Activated CD4-positive, CD25-positive, alpha-beta regulatory T cell treated with anti-CD3 and anti-CD28 coated beads, Interleukin-2, amount 50 U/mL, for 24 hours (primary cell): ENCODE results near the gene KIRREL3.

Experiments used
- ATAC-seq, 2 donors: fragments of 150-1000 bp; cut with Tn5 transposase; one replicate each; pipeline ENCODE4 v1.10.0; 2021; ENCODE audit warnings: mild to moderate bottlenecking in 1 of 2, moderate library complexity in 1 of 2

KIRREL3 gene

GRCh38 chr11:126904520-126904919, 96.0 kb downstream of the KIRREL3 start:
- ATAC-seq: no peak

GRCh38 chr11:126901783-126902182, 98.8 kb downstream of the KIRREL3 start:
- no peak for ATAC-seq

GRCh38 chr11:126899961-126900748, 100.4 kb downstream of the KIRREL3 start:
- ATAC-seq: no peak

- no peak for ATAC-seq
Measured at GRCh38 chr11:126898802-126899201, 101.8 kb downstream of the KIRREL3 start.

- no peak for ATAC-seq
Measured at GRCh38 chr11:126897430-126897829, 103.1 kb downstream of the KIRREL3 start.

GRCh38 chr11:126896025-126896424, 104.5 kb downstream of the KIRREL3 start:
- no peak for ATAC-seq

- ATAC-seq: no peak
Measured at GRCh38 chr11:126893796-126894195, 106.8 kb downstream of the KIRREL3 start.

GRCh38 chr11:126892756-126893155, 107.8 kb downstream of the KIRREL3 start:
- ATAC-seq: no peak

- ATAC-seq: no peak
Measured at GRCh38 chr11:126891556-126892217, 108.9 kb downstream of the KIRREL3 start.

- no peak for ATAC-seq
Measured at GRCh38 chr11:126890561-126890960, 110.0 kb downstream of the KIRREL3 start.

GRCh38 chr11:126888115-126888712, 112.4 kb downstream of the KIRREL3 start:
- no peak for ATAC-seq

GRCh38 chr11:126886636-126887035, 113.9 kb downstream of the KIRREL3 start:
- ATAC-seq: no peak

- ATAC-seq: no peak
Measured at GRCh38 chr11:126886085-126886484, 114.5 kb downstream of the KIRREL3 start.

- no peak for ATAC-seq
Measured at GRCh38 chr11:126884594-126884993, 116.0 kb downstream of the KIRREL3 start.

GRCh38 chr11:126884192-126884591, 116.4 kb downstream of the KIRREL3 start:
- ATAC-seq: no peak

GRCh38 chr11:126880872-126881271, 119.7 kb downstream of the KIRREL3 start:
- no peak for ATAC-seq

- no peak for ATAC-seq
Measured at GRCh38 chr11:126879516-126879915, 121.1 kb downstream of the KIRREL3 start.

GRCh38 chr11:126878913-126879482, 121.6 kb downstream of the KIRREL3 start:
- ATAC-seq: no peak

GRCh38 chr11:126874831-126875230, 125.7 kb downstream of the KIRREL3 start:
- no peak for ATAC-seq

- ATAC-seq: no peak
Measured at GRCh38 chr11:126874276-126874675, 126.3 kb downstream of the KIRREL3 start.

- no peak for ATAC-seq
Measured at GRCh38 chr11:126871792-126872191, 128.8 kb downstream of the KIRREL3 start.

- no peak for ATAC-seq
Measured at GRCh38 chr11:126870021-126870420, 130.5 kb downstream of the KIRREL3 start.

- ATAC-seq: no peak
Measured at GRCh38 chr11:126868741-126869140, 131.8 kb downstream of the KIRREL3 start.

- no peak for ATAC-seq
Measured at GRCh38 chr11:126864934-126865333, 135.6 kb downstream of the KIRREL3 start.
